ENCODE measurements around the gene VRK1. TPM values are rescaled to one million over a fixed set of nuclear protein-coding genes. Genes with fewer than 3 reads are reported as not detected.
"Not testable (repeated sequence)": the region's sequence is repeated elsewhere in the genome, so short reads cannot be mapped to it uniquely, and the experiment has no call there.

Gene VRK1
- total RNA-seq, 1 donor from 2014 or later: 25.8 TPM

DNA sequence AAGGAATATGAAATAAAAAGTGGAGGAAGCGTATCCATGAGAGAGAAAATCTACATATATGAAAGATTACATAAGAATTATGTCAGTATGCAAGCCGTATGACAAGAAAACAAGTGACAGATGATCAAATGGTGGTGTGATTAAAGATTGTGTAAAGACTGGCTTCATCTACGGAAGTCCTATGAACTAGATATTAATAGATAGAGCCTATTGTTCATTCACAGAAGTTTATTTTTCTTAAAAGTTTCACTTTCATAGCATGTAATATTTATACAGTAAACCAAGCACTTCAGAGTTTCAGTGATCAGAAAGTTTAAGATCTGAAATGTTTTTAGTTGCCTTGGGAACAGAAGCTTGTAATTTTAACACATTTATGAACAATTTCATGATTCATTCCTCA is 84.5 kb downstream of the VRK1 start:
- no peak for DNase-seq

DNA sequence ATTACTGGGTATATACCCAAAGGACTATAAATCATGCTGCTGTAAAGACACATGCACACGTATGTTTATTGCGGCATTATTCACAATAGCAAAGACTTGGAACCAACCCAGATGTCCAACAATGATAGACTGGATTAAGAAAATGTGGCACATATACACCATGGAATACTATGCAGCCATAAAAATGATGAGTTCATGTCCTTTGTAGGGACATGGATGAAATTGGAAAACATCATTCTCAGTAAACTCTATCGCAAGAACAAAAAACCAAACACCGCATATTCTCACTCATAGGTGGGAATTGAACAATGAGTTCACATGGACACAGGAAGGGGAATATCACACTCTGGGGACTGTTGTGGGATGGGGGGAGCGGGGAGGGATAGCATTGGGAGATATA is 86.8 kb downstream of the VRK1 start:
- DNase-seq: not testable (repeated sequence)

DNA sequence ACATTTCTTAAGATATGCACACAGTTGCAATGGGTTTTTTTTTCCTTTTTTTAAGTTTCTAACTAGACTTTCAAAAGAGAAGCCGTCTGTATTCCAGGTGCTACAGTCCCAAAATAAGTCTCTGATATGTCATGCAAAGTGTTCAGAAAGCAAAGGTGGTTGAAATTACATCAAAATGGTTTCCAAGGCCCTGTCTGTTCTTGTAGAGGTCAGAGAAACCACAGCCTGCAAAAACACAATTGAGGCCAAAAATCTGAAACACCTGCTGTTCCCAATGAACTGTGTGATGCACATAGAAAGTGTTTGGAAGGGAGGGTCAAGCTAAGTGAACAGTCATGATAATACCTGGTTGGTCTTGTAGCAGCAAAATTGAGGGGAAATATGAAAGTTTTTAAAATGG is 91.0 kb downstream of the VRK1 start:
- DNase-seq: no peak

DNA sequence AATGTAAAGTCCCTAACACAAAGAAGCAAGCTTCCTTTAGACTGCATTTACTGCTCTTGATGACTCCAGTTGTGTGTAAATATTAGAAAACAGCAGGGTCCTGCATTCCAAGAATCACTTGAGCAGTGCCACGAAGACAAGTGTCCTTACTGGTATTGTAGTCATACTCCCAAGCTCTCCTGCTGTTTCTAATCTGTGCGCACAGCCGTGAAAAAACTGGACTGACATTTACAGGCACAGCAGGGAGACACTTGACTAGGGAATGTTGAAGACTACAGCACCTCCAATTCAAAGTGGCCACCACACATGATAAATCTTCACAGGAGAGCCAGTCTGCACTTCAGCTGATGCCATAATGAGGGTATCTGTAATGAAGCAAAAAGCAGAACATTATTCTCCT is 91.4 kb downstream of the VRK1 start:
- no peak for DNase-seq

DNA sequence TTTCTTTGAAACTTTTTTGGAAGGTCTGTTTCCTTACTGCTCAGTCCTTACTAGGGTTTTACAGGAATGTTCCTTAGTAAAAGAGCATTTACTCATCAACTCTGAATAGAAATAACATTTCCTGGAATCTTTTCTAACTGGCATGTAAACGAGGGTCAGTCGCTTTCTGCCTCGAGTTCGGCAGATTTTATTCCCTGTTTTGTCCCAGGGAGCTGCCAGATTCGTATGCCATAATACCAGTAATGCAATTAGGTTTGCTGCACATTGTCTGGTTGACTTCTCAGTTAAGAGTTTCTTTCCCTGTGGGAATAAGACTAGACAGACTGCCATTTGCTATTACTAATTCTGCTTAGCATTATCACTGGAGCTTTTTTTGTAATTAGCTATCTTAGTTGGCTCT is 91.9 kb downstream of the VRK1 start:
- DNase-seq: no peak

DNA sequence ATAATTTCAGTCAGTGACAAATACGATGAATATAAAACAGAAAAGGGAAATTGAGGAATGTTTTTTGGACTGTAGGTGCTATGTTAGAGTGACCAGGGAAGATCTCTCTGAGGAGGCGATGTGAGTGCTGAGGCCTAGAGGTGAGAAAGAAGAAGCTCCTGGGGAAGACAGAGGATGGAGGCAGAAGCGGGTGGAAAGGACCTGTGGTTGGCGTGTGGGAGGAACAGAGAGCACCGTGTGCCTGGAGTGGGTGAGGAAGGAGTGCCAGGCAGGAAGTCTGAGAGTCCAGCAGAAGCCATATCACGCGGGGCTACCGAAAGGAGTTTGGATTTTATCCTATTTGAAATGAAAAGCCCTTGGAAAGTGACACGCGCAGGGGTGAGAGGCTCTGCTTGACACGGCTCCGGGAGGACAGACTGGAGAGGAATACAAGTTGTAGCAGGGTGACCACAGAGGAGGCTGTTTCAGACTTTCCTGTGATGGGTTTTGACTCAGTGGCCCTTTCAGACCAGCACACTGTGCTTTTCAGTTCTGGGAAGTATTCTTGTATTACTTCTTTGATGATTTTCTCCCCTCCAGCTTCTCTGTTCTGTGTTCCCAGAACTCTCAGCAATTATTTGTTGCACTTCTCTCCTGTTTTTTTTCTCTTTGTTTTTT is 96.9 kb downstream of the VRK1 start:
- no peak for DNase-seq

GRCh38 chr14:96894966-96895365 is 97.8 kb downstream of the VRK1 start:
- DNase-seq: no peak

DNA sequence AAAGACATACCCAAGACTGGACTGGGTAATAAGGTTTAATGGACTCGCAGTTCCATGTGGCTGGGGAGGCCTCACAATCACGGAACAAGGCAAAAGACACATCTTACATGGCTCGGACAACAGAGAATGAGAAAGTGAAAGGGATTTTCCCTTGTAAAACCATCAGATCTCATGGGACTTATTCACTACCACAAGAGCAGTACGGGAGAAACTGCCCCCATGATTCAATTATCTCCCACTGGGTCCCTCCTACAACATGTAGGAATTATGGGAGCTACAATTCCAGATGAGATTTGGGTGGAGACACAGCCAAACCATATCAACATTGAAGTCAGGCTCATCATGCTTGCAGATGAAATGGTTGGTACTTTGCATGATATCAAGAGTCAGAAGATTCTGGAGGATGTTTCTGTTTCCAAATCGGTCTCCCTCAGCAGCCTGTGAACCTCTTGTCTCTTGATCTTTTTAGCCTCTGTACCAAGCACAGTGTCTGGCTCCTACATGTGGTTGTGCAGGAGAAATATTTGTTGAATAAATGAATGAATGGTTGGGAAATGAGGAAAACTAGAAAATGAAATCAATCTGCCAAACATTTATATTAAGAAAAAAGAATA is 98.6 kb downstream of the VRK1 start:
- DNase-seq: no peak

DNA sequence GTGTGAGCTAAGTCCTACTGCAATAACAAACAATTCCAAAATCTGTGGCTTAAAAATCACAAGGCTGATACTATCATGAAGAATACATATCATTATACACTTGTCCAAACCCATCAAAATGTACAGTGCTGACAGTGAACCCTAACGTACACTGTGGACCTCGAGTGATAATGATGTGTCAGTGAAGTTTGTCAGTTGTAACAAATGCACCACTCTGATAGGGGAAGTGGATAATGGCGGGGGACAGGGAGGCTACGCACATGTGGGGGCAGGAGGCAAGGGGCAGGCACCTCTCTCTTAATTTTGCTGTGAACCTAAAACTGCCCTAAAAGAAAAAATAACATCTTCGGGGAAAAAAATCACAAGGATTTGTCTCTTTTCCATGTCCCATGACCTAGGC is 100.0 kb downstream of the VRK1 start:
- no peak for DNase-seq

- no peak for DNase-seq
Observed at GRCh38 chr14:96901227-96901626, 104.0 kb downstream of the VRK1 start.

- DNase-seq: no peak
Observed at GRCh38 chr14:96902004-96902403, 104.8 kb downstream of the VRK1 start.

DNA sequence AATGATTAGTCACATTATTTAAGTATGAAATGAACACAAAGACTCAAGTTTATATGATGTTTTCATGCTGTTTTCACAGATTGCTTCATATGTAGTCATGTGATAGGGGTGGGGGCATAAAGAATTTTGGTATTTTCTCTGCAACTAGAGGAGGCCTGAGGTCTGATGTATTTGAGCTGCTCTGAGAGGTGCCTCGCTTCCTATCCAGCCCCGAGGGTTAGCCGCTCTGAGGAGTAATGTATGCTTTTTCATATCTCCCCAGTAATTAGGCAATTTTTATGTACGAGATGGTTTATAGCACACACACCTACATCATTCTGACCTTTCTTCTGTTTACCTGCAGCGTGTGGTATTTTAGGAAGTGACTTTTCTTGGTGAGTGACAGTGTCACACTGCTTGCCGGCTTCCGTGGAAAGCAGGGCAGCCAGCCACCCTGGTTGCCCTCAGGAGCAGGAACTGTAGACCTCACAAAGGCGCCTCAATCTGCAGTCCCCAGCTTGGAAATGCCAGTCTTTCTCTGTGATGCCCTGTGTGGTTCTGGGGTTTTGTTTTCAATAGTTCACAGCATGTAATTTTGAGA is 106.4 kb downstream of the VRK1 start:
- no peak for DNase-seq

- no peak for DNase-seq
Observed at GRCh38 chr14:96904201-96904600, 107.0 kb downstream of the VRK1 start.

DNA sequence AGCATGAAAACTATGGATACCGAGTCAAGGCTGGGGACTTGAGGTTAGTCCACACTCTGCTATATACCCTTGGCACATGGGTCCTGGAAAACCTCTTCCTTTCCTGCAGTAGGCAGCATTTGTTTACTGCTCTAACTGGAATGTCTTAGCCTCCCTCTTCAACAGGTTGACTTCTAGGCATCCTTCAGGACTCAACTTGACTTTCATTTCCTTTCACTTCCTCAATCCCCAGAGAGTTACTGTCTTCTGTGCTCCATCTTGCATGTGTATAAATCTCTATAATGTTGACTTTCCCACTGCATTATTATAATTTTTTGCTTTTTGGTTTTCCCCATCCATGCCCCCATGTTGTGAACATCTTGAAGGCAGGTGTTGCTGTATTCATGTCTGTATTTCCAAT is 107.9 kb downstream of the VRK1 start:
- no peak for DNase-seq

- DNase-seq: no peak
Observed at GRCh38 chr14:96905825-96906224, 108.6 kb downstream of the VRK1 start.

- no peak for DNase-seq
Observed at GRCh38 chr14:96906434-96906833, 109.3 kb downstream of the VRK1 start.

GRCh38 chr14:96909841-96910364 is 112.7 kb downstream of the VRK1 start:
- DNase-seq: no peak

DNA sequence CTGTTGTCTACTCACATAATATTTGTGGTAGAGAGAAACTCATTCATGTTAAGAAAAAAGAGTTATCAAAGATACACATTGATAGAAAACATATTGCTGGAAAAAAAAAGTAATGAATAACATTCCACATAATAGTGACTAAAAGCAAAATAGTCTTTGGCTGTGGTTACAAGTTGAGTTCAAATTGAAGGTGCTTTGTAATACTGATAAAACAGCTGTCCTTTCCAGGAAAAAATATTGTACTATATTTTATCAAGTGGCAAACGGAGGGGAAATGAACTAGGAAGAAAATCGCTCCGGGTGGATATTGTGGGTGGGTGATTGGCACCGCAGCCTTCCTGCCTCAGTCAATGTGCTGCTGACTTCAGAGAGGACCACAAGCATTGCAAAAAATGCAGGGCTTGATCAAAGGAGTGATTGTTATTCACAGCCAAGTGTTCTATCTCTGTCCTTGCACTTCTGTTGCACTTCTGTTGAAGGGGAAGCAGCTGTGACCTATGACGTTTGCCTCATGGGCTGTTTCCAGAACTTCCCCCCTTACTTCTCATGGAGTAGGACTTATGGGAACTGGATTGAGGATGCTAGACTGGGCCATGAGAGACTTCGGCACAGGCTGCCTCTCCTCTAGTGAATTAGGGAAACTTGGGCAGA is 114.4 kb downstream of the VRK1 start:
- DNase-seq: peak; percentile 56

DNA sequence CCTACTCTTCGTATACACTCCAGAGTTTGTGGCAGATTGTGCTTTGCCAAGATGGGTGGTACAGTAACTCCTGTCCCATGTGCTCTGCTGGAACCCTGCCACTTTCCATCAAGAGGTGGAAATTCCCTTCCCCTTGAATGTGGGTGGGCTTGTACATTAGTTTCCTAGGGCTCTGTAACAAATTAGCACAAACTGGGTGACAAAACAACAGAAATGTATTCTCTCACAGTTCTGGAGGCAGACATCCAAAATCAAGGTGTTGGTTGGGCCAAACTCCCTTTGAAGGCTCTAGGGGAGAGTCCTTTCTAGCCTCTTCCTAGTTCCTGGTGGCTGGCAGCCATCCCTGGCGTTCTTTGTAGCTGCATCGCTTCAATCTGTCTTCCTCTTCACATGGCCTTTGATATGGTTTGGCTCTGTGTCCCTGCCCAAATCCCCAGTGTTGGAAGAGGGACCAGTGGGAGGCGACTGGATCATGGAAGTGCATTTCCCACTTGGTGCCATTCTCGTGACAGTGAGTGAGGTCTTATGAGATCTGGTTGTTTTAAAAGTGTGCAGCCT is 117.5 kb downstream of the VRK1 start:
- peak; percentile 58 for DNase-seq

DNA sequence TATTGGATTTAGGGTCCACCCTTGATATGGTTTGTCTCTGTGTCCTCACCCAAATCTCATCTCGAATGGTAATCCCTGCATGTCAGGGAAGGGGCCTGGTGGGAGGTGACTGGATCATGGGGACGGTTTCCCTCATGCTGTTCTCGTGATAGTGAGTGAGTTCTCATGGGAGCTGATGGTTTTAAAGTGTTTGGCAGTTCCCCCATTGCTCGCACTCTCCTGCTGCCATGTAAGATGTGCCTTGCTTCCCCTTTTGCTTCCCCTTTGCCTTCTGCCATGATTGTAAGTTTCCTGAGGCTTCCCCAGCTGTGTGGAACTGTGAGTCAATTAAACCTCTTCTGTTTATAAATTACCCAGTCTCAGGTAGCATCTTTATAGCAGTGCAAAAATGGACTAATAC is 118.3 kb downstream of the VRK1 start:
- DNase-seq: no peak

GRCh38 chr14:96916751-96917150 is 119.6 kb downstream of the VRK1 start:
- DNase-seq: no peak

- DNase-seq: peak; percentile 69
Observed at GRCh38 chr14:96917442-96917963, 120.3 kb downstream of the VRK1 start.

DNA sequence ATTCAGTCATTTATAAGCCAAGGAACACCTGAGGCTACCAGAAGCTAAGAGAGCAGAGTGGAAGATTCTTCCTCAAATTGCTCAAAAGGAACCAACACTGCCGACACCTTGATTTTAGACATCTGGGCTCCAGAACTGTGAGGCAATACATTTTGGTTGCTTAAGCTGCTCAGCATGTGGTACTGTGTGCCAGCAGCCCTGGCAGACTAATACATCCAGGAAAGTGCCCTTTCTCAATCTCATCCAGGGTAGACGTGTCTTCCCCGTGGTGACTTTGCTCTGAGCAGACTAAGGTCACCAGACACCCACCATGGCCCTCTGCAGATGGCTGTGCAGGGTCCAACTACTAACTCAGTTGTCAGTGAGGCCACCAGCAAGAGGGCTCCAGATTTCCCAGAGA is 122.8 kb downstream of the VRK1 start:
- DNase-seq: no peak
